Measurements from ENCODE around the gene DBP.

Gene DBP

DNA sequence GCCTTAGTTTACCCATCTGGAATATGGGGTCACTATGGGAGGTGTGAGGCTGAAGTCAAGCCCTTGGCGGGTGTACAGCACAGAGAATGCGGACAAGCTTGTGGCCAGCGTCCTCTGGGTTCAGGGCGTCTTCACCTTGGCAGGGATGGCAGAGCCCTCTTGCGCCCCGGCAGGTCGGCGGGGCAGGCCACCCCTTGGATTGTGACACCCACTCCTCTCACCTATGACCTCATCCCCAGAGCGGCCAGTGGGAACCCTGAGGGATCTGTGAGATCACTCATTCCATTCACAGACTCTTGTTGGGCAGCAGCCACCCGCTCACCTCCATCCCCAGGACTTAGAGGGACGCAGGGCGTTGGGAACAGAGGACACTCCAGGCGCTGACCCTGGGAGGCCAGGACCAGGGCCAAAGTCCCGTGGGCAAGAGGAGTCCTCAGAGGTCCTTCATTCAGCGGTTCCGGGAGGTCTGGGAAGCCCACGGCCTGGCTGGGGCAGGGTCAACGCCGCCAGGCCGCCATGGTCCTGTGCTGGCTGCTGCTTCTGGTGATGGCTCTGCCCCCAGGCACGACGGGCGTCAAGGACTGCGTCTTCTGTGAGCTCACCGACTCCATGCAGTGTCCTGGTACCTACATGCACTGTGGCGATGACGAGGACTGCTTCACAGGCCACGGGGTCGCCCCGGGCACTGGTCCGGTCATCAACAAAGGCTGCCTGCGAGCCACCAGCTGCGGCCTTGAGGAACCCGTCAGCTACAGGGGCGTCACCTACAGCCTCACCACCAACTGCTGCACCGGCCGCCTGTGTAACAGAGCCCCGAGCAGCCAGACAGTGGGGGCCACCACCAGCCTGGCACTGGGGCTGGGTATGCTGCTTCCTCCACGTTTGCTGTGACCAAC lies 30.5 kb downstream of the DBP start, which contains the start of gene SPACA4:
Gene SPACA4, plus strand, starts transcription at position 280 of the 896 bp plus-strand sequence. Its CDS starts 237 bp downstream, at position 517.
- no peak for DNase-seq

DNA sequence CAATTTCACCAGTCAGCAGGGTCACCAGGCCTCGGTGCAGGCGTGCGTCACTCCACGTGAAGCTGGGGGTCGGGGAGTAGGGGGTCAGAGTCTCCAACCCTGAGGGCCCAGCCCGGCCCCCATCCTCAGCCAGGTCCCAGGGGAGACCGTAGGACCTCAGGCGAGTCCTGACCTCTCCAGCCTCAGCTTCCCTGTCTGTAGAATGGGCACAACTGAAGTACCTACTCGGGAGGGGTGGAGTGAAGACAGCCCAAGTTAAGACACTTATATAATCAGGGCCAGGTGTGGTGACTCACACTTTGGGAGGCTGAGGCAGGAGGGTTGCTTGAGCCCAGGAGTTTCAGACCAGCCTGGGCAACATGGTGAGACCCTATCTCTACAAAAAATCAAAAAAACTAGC lies 33.3 kb downstream of the DBP start:
- DNase-seq = no peak

DNA sequence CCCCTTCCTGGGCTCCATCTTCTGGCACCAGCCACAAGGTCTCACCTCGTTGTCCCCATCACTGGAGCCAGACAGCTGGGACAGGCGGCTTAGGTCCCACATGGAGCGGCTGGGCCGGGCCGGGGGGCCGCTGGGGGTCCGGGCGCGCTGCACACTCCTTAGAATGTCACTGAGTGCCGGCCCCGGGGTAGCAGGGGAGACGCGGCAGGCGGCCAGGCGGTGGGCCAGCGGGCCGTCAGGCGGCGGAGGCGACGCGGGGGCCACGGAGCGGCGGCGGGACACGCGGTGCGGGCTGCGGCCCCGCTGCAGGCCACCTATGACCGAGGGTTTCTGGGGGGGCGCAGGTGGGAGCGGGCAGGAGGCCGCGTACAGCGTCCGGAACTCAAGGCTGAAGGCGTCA lies 33.7 kb downstream of the DBP start:
- no peak for DNase-seq

DNA sequence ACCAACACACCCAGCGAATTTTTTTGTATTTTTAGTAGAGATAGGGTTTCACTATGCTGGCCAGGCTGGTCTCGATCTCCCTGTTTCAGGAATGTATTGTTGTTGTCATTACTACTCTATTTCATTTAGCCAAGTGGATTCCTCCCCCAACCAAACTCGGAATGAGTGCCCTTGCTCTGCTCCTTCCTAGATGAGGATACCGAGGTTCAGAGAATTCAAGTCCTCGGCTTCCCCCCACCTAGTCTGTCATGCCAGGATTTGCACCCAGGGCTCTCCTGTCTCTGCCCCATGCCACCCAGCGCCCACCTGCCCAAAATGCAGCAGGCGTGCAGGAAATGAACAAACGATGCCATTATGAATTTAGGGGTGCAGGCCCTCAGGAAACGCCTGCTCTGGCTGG lies 34.2 kb downstream of the DBP start:
- no peak for DNase-seq

DNA sequence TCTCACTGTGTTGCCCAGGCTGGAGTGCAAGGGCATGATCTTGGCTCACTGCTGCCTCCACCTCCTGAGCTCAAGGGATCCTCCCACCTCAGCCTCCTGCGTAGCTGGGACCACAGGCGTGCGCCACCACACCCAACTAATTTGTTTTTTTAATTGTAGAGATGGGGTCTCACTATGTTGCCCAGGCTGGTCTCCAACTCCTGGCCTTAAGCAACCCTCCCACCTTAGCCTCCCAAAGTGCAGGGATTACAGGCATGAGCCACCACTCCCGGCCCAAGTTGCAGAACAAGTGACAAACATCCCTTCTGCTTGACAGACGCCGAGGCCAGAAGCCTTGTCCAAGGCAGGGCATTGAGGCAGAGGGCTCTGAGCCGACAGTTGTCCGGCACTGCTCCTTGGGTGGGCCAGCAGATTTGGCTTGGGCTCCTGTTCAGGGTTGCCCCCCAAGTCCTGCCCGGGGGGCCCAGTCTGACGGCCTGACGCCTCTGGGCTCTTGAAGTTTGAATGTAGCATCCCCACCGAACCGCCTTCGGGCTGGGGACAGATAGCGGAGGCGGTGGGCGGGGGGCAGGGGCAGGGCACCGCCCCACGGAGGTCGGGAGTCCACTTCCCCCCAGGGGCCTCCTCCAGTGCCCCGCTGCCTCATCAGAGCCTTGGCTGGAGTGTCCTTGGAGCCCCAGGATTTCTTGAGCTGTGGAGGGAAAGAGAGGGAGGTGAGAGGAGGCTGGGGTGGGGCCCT lies 36.3 kb downstream of the DBP start:
- no peak for DNase-seq

DNA sequence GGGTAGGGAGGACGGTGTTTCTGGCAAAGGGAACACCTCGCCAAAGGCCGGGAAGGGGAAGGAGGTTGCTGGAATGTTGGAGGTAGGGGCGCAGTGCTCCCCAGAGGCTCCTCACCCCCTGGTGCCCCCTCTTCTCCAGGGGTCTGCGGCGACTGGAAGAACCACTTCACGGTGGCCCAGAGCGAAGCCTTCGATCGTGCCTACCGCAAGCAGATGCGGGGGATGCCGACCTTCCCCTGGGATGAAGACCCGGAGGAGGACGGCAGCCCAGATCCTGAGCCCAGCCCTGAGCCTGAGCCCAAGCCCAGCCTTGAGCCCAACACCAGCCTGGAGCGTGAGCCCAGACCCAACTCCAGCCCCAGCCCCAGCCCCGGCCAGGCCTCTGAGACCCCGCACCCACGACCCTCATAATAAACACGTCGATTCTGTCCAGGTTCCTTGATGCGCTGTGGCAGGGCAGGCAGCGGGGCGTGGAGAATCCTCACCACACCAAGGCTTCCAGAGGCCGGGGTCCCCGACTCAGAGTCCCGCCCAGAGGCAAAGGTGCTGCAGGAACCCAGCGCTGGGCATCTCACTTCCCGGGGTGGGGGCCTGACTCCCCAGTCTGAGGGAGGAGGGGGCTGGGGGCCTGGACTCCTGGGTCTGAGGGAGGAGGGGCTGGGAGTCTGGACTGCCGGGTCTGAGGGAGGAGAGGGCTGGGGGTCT lies 38.0 kb downstream of the DBP start:
- DNase-seq = no peak

DNA sequence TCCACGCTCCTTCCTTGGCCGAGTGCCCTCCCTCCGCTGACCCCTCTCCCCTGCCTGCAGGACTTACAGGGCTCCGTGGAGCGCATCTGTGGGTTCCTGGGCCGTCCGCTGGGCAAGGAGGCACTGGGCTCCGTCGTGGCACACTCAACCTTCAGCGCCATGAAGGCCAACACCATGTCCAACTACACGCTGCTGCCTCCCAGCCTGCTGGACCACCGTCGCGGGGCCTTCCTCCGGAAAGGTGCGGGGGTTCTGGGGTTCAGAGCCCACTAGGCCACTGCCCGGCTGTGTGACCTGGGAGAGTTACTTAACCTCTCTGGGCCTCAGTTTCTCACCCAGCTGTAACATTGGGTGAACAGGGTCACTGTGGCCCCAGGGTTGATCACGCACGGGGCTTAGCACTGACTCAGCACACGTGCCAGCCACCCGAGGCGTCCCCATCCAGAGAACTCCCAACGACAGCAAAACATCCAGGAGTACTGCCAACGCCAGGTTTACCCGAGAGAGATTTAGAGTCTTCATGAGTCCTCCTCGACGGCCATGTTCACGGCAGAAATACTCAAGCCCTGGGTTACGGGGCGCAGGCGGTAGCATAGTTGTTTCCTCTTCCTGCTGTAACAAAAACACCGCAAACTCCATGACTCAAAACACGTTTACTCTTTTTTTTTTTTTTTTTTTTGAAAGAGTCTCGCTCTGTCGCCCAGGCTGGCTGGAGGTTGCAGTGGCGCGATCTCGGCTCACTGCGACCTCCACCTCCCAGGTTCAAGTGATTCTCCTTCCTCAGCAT lies 40.3 kb downstream of the DBP start:
- DNase-seq = no peak

DNA sequence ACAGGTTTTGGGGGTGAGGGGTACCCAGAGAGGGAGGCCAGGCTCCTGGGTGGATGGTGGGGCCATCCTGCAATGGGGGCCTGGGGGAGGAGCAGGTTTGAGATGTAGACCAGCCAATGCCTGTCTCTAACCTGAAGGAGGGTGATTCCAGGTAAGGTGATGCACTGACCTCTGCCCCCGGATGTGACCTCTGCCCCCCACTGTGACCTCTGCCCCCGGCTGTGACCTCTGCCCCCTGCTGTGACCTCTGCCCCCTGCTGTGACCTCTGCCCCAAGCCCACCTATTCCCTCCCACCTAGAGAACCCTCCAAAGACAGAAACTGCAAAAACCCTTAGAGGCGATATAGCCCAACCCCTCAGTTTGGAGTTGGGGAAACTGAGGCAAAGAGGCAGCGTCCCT lies 40.9 kb downstream of the DBP start:
- no peak for DNase-seq

DNA sequence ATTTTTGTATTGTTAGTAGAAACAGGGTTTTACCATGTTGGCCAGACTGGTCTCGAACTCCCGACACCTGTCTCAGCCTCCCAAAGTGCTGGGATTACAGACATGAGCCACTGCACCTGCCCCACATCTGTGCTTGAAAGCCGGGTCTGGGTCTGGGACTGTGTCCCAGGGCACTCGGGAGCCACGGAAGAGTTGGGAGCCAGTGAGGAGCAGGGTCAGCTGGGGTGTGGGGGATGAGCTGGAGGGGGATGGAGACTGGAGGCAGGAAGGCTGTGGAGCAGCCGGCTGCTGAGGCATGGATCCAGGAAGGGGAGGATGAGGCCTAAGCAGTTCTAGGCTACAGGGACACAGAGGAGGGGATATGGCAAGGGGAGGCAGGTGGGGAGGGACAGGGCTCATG lies 41.3 kb downstream of the DBP start:
- no peak for DNase-seq

DNA sequence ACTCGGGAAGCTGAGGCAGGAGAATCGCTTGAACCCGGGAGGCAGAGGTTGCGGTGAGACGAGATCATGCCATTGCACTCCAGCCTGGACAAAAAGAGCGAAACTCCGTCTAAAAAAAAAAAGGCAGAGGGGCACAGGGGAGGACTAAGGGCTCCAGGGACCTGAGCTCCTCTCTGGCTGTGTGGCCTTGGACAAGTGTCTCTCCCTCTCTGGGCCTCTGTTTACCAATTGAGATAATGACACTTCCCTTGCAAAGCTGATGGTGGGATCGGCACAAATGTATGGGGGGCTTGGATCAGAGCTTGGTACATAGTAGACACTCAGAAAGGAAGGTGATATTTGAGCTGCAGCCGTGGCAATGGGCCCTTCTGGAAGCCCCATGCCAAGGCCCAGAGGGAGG lies 42.0 kb downstream of the DBP start:
- no peak for DNase-seq

DNA sequence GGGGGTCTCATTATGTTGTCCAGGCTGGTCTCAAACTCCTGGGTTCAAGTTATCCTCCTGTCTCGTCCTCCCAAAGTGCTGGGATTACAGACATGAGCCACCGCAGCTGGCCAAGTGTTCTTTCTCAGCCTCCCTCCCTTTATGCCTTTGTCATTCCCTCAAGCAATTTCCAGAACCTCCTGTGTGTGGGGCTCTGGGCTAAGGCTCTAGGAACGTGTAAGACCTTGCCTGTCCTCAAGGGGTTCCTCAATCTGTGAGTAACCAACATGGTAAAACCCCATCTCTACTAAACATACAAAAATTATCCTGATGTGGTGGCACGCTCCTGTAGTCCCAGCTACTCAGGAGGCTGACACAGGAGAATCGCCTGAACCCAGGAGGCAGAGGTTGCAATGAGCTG lies 46.2 kb downstream of the DBP start:
- DNase-seq = no peak

DNA sequence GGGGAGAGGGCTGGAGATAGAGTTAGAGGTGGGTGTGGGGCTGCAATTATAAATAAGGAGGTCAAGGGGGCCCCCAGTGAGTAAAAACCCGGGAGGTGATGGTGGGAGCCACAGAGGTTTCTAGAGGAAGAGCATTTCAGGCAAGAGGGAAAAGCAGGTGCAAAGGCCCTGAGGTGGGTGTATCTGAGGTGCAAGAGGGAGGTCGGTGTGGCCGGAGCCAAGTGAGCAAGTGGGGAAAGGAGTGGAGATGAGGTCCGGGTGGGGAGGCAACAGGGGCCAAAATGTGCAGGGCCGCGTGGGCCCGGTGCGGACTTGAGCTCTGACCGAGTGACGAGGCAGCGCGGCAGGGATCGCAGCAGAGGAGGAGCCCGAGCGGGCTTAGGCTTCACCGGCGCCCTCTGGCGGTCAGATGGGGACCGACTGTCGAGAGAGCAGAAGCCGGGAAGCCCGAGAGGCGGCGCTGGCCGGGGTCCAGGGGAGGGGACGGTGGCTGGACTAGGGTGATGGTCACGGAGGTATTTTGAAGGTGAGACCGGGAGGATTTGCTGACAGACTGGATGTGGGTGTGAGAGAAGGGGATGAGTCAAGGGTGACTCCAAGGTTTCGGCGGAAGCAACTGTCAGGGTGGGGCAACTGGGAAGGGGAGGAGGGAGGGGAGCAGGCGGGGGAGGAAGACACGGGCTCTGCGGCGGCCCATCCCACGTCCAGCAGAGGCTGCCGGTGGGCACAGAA lies 48.3 kb downstream of the DBP start:
- no peak for DNase-seq

DNA sequence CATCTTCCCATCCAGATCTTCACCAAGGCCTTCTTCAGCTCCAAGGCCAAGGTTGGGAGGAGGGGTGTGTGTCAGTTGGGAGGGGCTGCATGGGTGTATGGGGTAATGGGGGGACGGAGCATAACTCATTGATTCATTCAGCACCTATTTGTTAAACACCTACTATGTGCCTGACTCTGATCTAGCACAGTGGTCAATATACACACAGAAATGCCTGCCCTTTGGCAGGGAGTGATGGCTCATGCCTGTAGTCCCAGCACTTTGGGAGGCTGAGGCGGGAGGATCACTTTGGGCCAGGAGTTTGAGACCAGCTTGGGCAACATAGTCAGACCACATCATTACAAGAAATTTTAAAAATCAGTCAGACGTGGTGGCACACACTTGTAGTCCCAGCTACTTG lies 49.8 kb downstream of the DBP start:
- no peak for DNase-seq

DNA sequence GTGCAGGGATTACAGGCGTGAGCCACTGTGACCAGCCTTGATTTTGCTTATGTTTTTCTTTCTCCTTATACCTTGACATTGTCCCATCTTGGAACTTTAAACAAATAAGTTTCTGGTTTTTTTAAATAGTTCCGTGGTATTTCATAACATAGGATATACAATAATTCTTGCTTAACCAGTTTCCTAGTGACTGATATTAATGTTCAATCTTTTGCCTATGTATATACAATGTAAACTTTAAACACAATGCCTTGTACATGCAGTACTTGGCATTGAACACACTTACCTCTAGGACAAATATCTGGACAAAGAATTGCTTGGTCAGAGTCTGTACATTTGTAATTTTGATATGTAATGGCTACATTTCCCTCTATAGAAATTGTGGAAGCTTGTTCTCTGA lies 55.0 kb downstream of the DBP start:
- DNase-seq = no peak
